Measurements from ENCODE around the gene C3orf33. TPM values are rescaled to one million over a fixed set of nuclear protein-coding genes. Genes with fewer than 3 reads are reported as not detected.
A peak's percentile ranks its signal among the peaks of the same experiment; 100 is the strongest.
"Not testable (repeated sequence)": the region's sequence is repeated elsewhere in the genome, so short reads cannot be mapped to it uniquely, and the experiment has no call there.

Gene C3orf33
- total RNA-seq, 8 experiments from 2014 or later = 3.7 to 8.8 (median 6.2) TPM

DNA sequence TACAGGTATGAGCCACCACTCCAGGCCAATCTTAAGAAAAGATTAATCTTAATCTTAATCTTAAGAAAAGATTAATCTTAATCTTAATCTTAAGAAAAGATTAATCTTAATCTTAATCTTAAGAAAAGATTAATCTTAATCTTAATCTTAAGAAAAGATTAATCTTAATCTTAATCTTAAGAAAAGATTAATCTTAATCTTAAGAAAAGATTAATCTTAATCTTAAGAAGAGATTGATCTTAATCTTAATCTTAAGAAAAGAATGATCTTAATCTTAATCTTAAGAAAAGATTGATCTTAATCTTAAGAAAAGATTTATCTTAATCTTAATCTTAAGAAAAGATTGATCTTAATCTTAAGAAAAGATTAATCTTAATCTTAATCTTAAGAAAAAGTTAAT, 7.1 kb upstream of the C3orf33 start:
- in situ Hi-C loops (cut with MboI; ENCODE audit: low pct_unique_long_range_greater_than_20kb in 2 of 9, low sequenced_read_pairs in 9 of 9, unreplicated experiment in 9 of 9); ATAC-seq (replicated peaks in 6 of 8): not testable (repeated sequence)

DNA sequence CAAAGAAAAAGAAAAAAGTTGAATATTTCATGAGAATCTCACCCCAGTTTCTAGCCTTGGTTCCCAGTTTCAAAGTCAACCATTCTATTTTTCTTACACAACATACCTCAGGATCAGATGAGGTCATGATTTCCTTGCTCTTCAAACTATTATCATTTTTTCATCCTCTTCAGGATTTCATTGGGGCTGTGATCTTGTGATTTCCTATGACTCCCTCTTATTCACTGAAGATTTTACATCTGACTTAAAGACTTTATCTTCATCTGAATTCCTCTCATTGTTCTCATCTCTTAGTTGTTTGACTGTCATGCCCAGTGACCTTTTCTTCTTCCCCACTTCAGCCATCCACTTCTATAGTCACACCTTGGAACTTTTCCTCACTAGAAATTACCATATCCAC, 3.1 kb upstream of the C3orf33 start:
- Histone ChIP-seq H3K4me1 (replicated peaks in 1 of 2) (peaks cover 5 to 7% of the 10 kb centered on the region in 2 donors), H3K4me3 (no peak overlapping the region), H3K27ac (no peak overlapping the region)
- no peak for ATAC-seq (replicated peaks in 6 of 8)
- in situ Hi-C loops (cut with MboI; ENCODE audit: low pct_unique_long_range_greater_than_20kb in 2 of 9, low sequenced_read_pairs in 9 of 9, unreplicated experiment in 9 of 9) = no loop called here

More for the DNA sequence above, 7.1 kb upstream of the C3orf33 start:
- H3K4me1 ChIP-seq (replicated peaks in 1 of 2); H3K4me3 ChIP-seq; H3K27ac ChIP-seq: not testable (repeated sequence)

DNA sequence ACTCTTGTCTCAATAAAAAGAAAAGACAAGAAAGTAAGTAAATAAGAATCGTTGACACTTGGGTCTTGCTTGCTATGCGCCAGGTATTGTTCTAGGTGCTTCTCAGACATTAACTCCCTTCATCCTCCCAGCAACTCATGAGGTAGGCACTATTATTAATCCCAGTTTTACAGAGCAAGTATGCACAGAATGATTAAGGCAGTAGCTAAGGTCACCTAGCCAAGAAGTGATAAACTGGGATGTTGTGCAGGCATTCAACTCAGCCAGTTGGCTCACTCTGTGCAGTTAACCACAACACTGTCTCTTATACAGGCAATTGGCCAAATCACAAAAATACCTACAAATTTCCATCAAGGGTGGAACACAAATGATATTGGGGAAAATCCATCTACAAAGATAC, 1.7 kb upstream of the C3orf33 start:
- Histone ChIP-seq H3K27ac (no peak overlapping the region), H3K4me1 (replicated peaks in 1 of 2) (peaks cover 5 to 7% of the 10 kb centered on the region in 2 donors), H3K4me3 (no peak overlapping the region)
- WGBS, 10 experiments = 80 to 100% (median 94%) methylated on average over 1 to 2 of the region's 2 CpGs; no CpG with 5 or more reads in 6 of the 10 experiments
- in situ Hi-C loops (cut with MboI; ENCODE audit: low pct_unique_long_range_greater_than_20kb in 2 of 9, low sequenced_read_pairs in 9 of 9, unreplicated experiment in 9 of 9) = no loop called here
- ATAC-seq (replicated peaks in 6 of 8) = no peak

DNA sequence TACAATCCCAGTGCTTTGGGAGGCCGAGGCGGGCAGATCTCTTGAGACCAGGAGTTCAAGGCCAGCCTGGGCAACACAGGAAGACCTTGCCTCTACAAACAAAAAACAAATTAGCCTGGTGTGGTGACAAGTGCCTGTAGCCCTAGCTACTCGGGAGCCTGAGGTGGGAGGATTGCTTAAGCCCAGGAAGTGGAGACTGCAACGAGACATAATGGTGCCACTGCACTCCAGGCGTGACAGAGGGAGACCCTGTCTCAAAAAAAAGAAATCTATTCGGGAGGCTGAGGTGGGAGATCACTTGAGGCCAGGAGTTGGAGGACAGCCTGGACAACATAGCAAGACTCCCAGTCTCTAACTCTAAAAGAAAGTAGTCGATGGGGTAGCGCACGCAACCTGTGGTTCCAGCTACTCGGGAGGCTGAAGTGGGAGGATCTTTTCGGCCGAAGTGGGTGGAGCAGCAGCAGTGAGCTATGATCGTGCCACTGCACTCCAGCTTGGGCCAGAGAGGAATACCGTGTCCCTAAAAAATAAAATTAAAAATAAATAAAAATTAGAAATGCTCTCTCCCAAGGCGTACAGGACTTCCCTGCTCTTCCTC, 775 bp downstream of the C3orf33 start:
- WGBS, 10 experiments = 8 to 82% (median 64%) methylated on average over 2 to 10 of the region's 15 CpGs; no CpG with 5 or more reads in 4 of the 10 experiments
- ATAC-seq (replicated peaks in 6 of 8) = peak in 2 of 8 experiments; percentile 41 to 44
- H3K4me3 ChIP-seq = peak overlapping the region; percentile 46 to 81 (median 69)
- H3K4me1 ChIP-seq (replicated peaks in 1 of 2) = peaks cover 5 to 7% of the 10 kb centered on the region in 2 donors
- in situ Hi-C loops (cut with MboI; ENCODE audit: low pct_unique_long_range_greater_than_20kb in 2 of 9, low sequenced_read_pairs in 9 of 9, unreplicated experiment in 9 of 9) = no loop called here
- H3K27ac ChIP-seq = peak overlapping the region; percentile 82 to 90

DNA sequence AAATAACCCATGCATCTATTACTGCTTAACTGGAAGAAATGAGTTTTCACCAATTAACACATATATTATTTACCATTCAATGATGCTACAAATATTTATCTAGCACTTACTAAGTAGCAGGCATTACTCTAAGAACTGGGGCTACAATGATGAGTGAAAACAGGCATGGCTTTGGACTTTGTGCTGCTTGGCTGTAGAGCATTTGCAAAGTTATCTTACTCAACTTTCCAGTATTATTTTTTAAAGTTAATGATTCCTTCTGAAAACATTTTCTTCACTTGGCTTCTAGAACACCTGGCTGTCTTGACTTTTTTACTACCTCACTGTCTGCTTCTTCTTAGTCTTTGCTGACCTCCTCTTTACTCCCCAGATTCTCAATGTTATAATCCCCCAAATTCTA, 1.8 kb downstream of the C3orf33 start:
- Histone ChIP-seq H3K27ac (no peak overlapping the region), H3K4me1 (replicated peaks in 1 of 2) (peaks cover 5 to 7% of the 10 kb centered on the region in 2 donors), H3K4me3 (no peak overlapping the region)
- in situ Hi-C loops (cut with MboI; ENCODE audit: low pct_unique_long_range_greater_than_20kb in 2 of 9, low sequenced_read_pairs in 9 of 9, unreplicated experiment in 9 of 9) = no loop called here
- ATAC-seq (replicated peaks in 6 of 8) = no peak

DNA sequence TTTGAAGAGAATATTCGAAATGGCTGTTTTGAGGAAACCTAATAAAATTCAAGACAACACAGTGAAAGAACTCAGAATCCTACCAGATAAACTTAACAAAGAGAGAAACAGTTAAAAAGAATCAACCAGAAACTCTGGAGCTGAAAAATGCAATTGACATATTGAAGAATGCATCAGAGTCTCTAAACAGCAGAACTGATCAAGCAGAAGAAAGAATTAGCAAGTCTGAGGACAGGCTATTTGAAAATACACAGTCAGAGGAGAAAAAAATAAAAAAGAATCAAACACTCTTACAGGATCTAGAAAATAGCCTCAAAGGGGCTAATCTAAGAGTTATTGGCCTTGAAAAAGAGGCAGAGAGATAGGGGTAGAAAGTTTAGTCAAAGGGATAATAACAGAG, 13.5 kb downstream of the C3orf33 start:
- no peak for ATAC-seq (replicated peaks in 6 of 8)
- no peak overlapping the region for H3K27ac ChIP-seq
- 14 to 100% (median 71%) methylated on average over 1 of the region's 1 CpG; no CpG with 5 or more reads in 2 of the 10 experiments for WGBS, 10 experiments
- H3K4me3 ChIP-seq = no peak overlapping the region
- in situ Hi-C loops (cut with MboI; ENCODE audit: low pct_unique_long_range_greater_than_20kb in 2 of 9, low sequenced_read_pairs in 9 of 9, unreplicated experiment in 9 of 9) = no loop called here
- H3K4me1 ChIP-seq (replicated peaks in 1 of 2) = peaks cover 0 to 4% of the 10 kb centered on the region in 2 donors

DNA sequence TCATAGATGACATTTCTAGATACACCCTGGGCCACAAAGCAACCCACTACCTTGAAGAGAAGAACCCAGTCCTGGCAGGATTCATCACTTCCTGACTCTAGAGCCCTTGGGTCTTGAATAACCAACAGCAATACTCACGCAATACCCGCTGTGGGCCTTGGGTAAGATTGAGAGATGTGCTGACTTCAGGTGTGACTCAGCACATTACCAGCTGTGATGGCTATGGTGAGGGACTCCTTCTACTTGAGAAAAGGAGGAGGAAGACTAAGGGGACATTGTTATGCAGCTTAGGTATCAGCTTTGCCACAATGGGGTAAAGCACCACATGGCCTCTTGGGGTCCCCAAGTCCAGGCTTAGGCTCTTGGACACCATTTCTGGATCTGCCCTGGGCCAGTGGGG, 14.9 kb downstream of the C3orf33 start:
- WGBS, 10 experiments = 100% methylated on average over 1 of the region's 2 CpGs; no CpG with 5 or more reads in 9 of the 10 experiments
- Histone ChIP-seq H3K4me1 (replicated peaks in 1 of 2) (peaks cover 0 to 4% of the 10 kb centered on the region in 2 donors), H3K4me3 (no peak overlapping the region), H3K27ac (no peak overlapping the region)
- in situ Hi-C loops (cut with MboI; ENCODE audit: low pct_unique_long_range_greater_than_20kb in 2 of 9, low sequenced_read_pairs in 9 of 9, unreplicated experiment in 9 of 9) = no loop called here
- ATAC-seq (replicated peaks in 6 of 8) = no peak

DNA sequence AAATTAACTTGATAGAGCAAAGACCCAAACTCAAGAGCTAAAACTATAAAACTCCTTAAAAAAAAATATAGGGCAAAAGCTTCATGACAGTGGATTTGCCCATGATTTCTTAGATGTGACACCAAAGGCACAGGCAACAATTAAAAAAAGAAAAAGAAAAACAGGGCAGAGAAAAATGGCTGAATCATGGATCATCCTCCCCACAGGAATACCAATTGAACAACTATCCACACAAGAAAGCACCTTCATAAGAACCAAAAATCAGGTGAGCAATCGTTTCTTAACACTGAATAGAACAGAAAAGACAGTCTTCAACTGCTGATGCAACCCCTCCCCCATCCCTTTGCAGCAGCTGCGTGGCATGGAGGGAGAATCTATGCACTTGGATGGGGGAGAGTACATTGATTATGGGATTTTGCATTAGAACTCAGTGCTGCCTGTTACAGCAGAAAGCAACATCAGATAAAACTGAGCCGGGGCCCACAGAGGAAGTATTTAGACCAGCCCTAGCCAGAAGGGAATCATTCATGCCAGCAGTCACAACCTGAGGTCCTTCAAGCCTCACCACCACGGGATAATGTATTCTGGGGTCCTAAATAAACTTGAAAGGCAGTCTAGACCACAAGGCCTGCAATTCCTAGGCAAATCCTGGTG, 15.7 kb downstream of the C3orf33 start:
- in situ Hi-C loops (cut with MboI; ENCODE audit: low pct_unique_long_range_greater_than_20kb in 2 of 9, low sequenced_read_pairs in 9 of 9, unreplicated experiment in 9 of 9) = no loop called here
- Histone ChIP-seq H3K27ac (no peak overlapping the region), H3K4me1 (replicated peaks in 1 of 2) (peaks cover 0 to 4% of the 10 kb centered on the region in 2 donors), H3K4me3 (no peak overlapping the region)
- ATAC-seq (replicated peaks in 6 of 8) = no peak
- 41 to 100% (median 80%) methylated on average over 1 to 3 of the region's 4 CpGs; no CpG with 5 or more reads in 3 of the 10 experiments for WGBS, 10 experiments

DNA sequence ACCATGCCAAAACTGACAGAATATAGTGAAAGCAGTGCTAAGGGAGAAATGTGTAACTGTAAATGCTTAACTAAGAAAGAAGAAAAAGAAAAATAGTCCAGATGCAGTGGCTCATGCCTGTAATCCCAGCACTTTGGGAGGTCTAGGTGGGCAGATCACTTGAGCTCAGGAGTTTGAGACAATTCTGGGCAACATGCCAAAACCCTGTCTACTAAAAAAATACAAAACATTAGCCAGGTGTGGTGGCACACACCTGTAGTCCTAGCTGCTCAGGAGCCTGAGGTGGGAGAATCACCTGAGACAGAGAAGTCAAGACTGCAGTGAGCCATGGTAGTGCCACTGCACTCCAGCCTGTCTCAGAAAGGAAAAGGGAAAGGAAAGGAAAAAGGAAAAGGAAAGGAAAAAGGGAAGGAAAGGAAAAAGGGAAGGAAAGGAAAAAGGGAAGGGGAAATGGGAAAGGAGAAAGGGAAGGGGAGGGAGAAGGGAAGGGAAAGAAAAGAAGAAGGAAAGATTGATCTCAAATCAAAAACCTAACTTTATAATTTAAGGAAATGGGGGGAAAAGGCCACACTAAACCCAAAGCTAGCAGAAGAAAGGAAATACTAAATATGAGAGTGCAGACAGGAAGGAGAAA, 20.3 kb downstream of the C3orf33 start:
- in situ Hi-C loops (cut with MboI; ENCODE audit: low pct_unique_long_range_greater_than_20kb in 2 of 9, low sequenced_read_pairs in 9 of 9, unreplicated experiment in 9 of 9) = no loop called here
- no peak for ATAC-seq (replicated peaks in 6 of 8)
- H3K4me3 ChIP-seq = no peak overlapping the region
- no peak overlapping the region for H3K27ac ChIP-seq
- H3K4me1 ChIP-seq (replicated peaks in 1 of 2) = peaks cover 0 to 4% of the 10 kb centered on the region in 2 donors

DNA sequence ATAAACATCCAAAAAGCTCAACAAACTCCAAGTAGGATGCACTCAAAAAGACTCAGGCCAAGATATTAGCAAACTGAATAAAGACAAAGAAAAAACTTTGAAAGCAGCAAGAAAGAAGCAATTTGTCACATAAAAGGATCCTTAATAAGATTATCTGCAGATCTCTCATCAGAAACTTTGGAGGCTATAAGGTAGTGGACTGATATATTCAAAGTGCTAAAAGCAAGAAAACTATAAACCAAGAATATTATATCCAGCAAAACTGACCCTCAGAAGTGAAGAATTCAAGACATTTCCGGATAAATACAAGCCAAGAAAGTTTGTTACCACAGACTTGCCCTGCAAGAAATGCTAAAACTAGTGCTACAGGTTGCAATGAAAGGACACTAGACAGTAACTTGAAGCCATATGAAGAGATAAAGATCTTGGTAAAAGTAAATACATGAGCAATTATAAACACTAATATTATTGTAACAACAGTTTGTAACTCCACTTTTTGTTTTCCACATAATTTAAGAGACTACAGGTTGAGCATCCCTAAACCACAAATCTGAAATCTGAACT, 23.6 kb downstream of the C3orf33 start:
- ATAC-seq (replicated peaks in 6 of 8) = no peak
- Histone ChIP-seq H3K27ac (no peak overlapping the region), H3K4me1 (replicated peaks in 1 of 2) (no peaks in the 10 kb centered on the region), H3K4me3 (no peak overlapping the region)
- in situ Hi-C loops (cut with MboI; ENCODE audit: low pct_unique_long_range_greater_than_20kb in 2 of 9, low sequenced_read_pairs in 9 of 9, unreplicated experiment in 9 of 9) = no loop called here
- WGBS, 10 experiments = 60 to 100% (median 92%) methylated on average over 1 of the region's 1 CpG; no CpG with 5 or more reads in 1 of the 10 experiments

DNA sequence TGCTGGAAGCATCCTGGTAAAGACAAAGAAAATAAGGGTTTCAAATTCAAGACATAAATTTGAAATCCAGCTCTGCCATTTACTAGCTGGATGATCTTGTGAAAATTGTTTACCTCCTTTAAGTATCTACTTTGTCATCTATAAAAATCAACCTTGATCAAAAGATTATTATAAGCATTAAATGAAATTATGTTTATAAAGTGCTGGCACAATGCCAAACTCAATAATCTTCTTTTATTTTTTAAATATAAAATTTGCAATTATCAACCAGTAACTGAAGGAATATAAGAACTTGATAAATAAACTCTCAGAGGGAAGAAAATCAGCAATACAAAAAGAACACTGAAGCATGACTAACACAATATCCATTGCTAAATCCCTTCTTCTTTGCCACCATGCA, 25.8 kb downstream of the C3orf33 start:
- no peaks in the 10 kb centered on the region for H3K4me1 ChIP-seq (replicated peaks in 1 of 2)
- no peak for ATAC-seq (replicated peaks in 6 of 8)
- no peak overlapping the region for H3K27ac ChIP-seq
- no peak overlapping the region for H3K4me3 ChIP-seq
- in situ Hi-C loops (cut with MboI; ENCODE audit: low pct_unique_long_range_greater_than_20kb in 2 of 9, low sequenced_read_pairs in 9 of 9, unreplicated experiment in 9 of 9) = no loop called here

DNA sequence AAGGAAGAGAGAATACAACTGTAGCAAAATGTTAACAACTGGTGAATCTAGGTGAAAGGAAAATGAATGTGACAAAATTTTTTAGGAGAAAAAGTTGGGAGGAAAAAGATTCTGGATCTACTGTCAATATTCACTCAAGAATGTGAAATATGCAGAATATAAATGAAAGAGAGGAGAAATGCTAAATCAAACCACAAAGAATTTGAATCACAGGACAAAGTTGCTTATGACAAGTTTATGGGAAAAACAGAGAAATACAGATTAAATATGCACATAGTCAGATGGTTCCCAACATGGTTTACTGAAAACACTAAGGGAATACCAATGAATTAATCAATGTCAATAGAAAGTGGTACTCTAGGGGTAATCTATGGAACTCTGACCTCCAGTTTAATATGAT, 27.6 kb downstream of the C3orf33 start:
- H3K4me3 ChIP-seq = no peak overlapping the region
- no peak overlapping the region for H3K27ac ChIP-seq
- ATAC-seq (replicated peaks in 6 of 8) = peak in 3 of 8 experiments; percentile 93 to 97 (median 93)
- in situ Hi-C loops (cut with MboI; ENCODE audit: low pct_unique_long_range_greater_than_20kb in 2 of 9, low sequenced_read_pairs in 9 of 9, unreplicated experiment in 9 of 9) = no loop called here
- no peaks in the 10 kb centered on the region for H3K4me1 ChIP-seq (replicated peaks in 1 of 2)

DNA sequence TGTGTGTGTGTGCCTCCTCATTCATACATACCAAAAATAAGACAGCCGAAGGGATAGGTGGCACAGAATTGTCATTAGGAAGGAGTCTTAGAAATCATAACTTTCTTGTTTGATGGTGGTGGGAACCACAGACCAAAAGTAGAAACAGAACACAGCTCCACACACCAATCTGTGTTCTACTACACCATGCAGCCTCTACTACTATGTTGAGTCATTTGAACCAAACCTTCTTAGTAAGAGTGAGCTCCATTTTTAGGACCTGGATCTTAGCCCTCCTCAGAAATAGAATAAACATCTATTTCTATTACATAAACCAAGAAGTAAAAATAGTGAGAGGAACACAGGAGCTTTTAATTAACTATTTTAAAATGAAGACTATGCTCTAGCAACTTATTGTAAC, 33.3 kb downstream of the C3orf33 start:
- 100% methylated on average over 1 of the region's 1 CpG; no CpG with 5 or more reads in 7 of the 10 experiments for WGBS, 10 experiments
- in situ Hi-C loops (cut with MboI; ENCODE audit: low pct_unique_long_range_greater_than_20kb in 2 of 9, low sequenced_read_pairs in 9 of 9, unreplicated experiment in 9 of 9) = no loop called here
- Histone ChIP-seq H3K4me1 (replicated peaks in 1 of 2) (no peaks in the 10 kb centered on the region), H3K4me3 (no peak overlapping the region), H3K27ac (no peak overlapping the region)
- no peak for ATAC-seq (replicated peaks in 6 of 8)

Measured in motor neuron (in vitro differentiated cells).